Calu3 (cell line): ENCODE measurements around the gene SMYD4. TPM values are rescaled to one million over a fixed set of nuclear protein-coding genes. Genes with fewer than 3 reads are reported as not detected.

ENCODE experiments used
- BruUV-seq: library from RNA; stranded (reverse); fragments of 400-500 nt; replicated peaks from 2 replicates; lab custom pipeline; 2021; lab: Mats Ljungman, UMichigan
- CTCF ChIA-PET: fragments of 300-600 bp; sonication (Branson Sonifier 250); formaldehyde crosslinking; loops from one replicate; lab custom pipeline; 2022; ENCODE audit warnings: antibody characterized with exemption; lab: Charles Lee
- DNase-seq: peaks from one replicate; pipeline ENCODE4 v3.0.0; 2022
- H3K27ac Mint-ChIP-seq: one replicate; pipeline ENCODE4 v1.8.0; 2022; ENCODE audit warnings: mixed read lengths; ENCODE audit not compliant: unreplicated experiment
- H3K27me3 Mint-ChIP-seq: one replicate; pipeline ENCODE4 v1.8.0; 2022; ENCODE audit warnings: mixed read lengths; ENCODE audit not compliant: unreplicated experiment
- H3K36me3 Mint-ChIP-seq: one replicate; pipeline ENCODE4 v1.8.0; 2022; ENCODE audit warnings: mild to moderate bottlenecking, moderate library complexity, mixed read lengths; ENCODE audit not compliant: insufficient read depth, unreplicated experiment
- H3K4me1 Mint-ChIP-seq: one replicate; pipeline ENCODE4 v1.8.0; 2022; ENCODE audit warnings: mild to moderate bottlenecking, low read depth, mixed read lengths; ENCODE audit not compliant: unreplicated experiment
- H3K4me3 Mint-ChIP-seq: one replicate; pipeline ENCODE4 v1.8.0; 2022; ENCODE audit warnings: mild to moderate bottlenecking, low read depth, moderate library complexity, mixed read lengths; ENCODE audit not compliant: unreplicated experiment
- H3K9me3 Mint-ChIP-seq: one replicate; pipeline ENCODE4 v1.8.0; 2022; ENCODE audit warnings: low read depth, mixed read lengths; ENCODE audit not compliant: unreplicated experiment
- intact Hi-C: fragments of 100-400 bp; cut with micrococcal nuclease; formaldehyde crosslinking; loops from one replicate; pipeline ENCODE4 v1.10.0; 2022; ENCODE audit not compliant: unreplicated experiment
- total RNA-seq: library from RNA; stranded (reverse); gene quantifications from 2 replicates; pipeline ENCODE4 v1.2.3, GENCODE V29; 2022
- TF ChIP-seq, protein P1 (sequence below): fragments of 200-600 bp; IDR thresholded peaks from one replicate; pipeline ENCODE4 v1.8.0; 2022; ENCODE audit warnings: antibody characterized with exemption; ENCODE audit not compliant: unreplicated experiment

SMYD4 gene
- total RNA-seq, 1 experiment from 2014 or later: 20.7 TPM

DNA sequence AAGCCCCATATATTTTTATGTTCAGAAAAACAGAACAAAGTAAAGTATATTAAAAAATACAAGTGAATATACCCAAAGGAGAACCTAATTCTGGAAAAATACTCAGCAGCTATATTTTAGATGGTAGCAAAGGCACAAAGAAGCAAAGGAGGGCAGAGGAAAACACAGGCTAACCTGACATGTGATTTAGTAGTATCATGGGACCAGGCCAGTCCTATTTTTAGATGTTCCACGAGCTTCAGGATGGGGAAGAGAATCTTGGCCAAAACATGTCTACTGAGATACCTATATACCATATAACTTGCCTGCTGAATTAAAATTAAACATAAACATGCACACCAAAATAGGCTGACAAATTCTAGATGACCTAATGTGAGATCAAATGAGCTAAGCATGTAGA is 32.9 kb downstream of the SMYD4 start:
- Mint-ChIP-seq H3K4me3 (no peak overlapping the region), H3K27ac (no peak overlapping the region), H3K27me3 (no peaks in the 10 kb centered on the region), H3K36me3 (peaks cover 13% of the 10 kb centered on the region), H3K9me3 (no peaks in the 10 kb centered on the region), H3K4me1 (no peaks in the 10 kb centered on the region)
- CTCF ChIA-PET: no interaction called here
- no peak for DNase-seq
- TF ChIP-seq, protein P1, sequence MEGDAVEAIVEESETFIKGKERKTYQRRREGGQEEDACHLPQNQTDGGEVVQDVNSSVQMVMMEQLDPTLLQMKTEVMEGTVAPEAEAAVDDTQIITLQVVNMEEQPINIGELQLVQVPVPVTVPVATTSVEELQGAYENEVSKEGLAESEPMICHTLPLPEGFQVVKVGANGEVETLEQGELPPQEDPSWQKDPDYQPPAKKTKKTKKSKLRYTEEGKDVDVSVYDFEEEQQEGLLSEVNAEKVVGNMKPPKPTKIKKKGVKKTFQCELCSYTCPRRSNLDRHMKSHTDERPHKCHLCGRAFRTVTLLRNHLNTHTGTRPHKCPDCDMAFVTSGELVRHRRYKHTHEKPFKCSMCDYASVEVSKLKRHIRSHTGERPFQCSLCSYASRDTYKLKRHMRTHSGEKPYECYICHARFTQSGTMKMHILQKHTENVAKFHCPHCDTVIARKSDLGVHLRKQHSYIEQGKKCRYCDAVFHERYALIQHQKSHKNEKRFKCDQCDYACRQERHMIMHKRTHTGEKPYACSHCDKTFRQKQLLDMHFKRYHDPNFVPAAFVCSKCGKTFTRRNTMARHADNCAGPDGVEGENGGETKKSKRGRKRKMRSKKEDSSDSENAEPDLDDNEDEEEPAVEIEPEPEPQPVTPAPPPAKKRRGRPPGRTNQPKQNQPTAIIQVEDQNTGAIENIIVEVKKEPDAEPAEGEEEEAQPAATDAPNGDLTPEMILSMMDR: no peak
- no TSS peak for BruUV-seq
- intact Hi-C loops: no loop called here

DNA sequence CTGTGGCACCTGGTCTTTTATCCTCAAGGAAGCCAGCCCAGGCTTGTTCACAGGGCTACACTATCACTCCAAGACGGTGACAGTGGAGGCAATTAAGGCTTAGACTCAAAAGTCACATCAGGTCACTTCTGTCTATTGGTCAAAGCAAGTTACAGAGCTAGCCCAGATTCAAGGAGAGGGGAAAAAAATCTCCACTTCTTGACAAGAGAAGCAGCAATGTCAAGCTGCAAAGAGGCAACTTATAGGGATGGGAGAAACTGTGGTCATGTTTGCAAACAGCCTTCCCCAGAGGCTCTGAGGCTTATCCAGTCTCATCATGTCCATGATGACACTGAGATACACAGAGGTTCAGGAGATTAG is 36.3 kb downstream of the SMYD4 start:
- Mint-ChIP-seq H3K27ac (no peak overlapping the region), H3K9me3 (no peaks in the 10 kb centered on the region), H3K27me3 (no peaks in the 10 kb centered on the region), H3K4me1 (no peaks in the 10 kb centered on the region), H3K4me3 (no peak overlapping the region), H3K36me3 (peaks cover 6% of the 10 kb centered on the region)
- no TSS peak for BruUV-seq
- CTCF ChIA-PET: interaction anchor here (0.6 to 0.7 kb wide), 2 partner anchors 479 to 1137 kb away, joined by 3 to 10 read pairs; no protein-coding TSS in a partner anchor
- intact Hi-C loops: no loop called here
- no peak for DNase-seq
- TF ChIP-seq, protein P1: no peak

DNA sequence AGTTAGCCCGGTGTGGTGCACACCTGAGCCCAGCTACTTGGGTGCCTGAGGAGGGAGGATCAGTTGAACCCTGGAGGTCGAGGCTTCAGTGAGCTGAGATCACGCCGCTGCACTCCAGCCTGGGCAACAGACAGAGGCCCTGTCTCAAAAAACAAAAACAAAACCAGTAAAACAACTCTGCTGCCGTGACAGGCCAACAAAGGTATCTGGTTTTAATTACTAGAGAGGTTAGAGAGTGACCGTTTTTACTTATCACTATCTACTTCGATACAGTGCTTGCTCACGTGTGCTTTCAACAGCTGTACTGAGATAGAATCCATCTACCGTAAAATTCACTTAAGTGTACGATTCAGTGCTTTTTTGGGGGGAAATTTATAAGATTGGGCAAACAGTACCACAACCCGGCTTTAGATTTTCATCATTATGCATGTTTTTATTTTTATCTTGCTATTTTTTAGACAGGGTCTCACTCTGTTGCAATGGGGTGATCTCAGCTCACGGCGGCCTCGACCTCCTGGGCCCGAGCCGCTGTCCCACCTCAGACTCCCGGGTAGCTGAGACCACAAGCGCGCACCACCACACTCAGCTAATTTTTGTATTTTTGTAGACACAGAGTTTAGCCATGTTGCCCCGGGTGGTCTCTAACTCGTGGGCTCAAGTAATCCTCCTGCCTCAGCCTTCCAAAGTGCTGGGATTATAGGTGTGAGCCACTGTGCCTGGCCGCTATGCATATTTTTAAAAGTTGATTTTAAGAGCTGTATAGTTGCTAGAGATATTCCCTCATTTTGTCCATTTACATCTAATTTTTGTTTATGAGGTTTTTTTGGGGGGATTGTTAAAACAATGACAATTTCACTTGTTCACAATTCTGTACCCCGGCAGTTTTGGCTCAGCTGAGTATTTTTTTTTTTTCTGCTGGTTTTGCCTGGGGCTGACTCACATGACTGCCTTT is 36.9 kb downstream of the SMYD4 start:
- Mint-ChIP-seq H3K4me1 (no peaks in the 10 kb centered on the region), H3K27me3 (no peaks in the 10 kb centered on the region), H3K27ac (no peak overlapping the region), H3K9me3 (no peaks in the 10 kb centered on the region), H3K36me3 (peaks cover 5% of the 10 kb centered on the region), H3K4me3 (no peak overlapping the region)
- intact Hi-C loops: no loop called here
- BruUV-seq: no TSS peak
- CTCF ChIA-PET: interaction anchor here (0.6 kb wide), 1 partner anchor 1138 kb away, joined by 3 read pairs; no protein-coding TSS in a partner anchor
- TF ChIP-seq, protein P1: no peak
- no peak for DNase-seq

DNA sequence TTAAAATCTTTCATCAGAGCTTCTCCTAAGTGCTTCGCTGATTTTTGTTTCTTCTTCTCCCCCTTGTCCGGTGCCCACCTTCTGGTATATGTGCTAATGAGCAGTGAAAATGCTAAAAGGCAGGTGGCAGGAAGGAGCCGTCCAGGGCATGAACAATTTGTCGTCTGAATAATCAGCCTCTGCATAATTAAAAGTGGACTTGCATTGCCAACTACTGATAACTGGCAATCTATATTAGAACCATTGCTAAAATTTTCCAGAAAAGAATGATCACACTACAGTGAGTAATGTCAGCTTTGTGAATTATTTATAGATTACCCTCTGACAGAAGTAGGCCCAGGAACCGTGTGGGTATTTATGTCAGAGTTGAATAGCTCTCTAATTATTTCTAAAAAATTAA is 39.8 kb downstream of the SMYD4 start:
- TF ChIP-seq, protein P1: no peak
- H3K27ac Mint-ChIP-seq: no peak overlapping the region
- H3K9me3 Mint-ChIP-seq: no peaks in the 10 kb centered on the region
- intact Hi-C loops: no loop called here
- peaks cover 8% of the 10 kb centered on the region for H3K4me1 Mint-ChIP-seq
- no peaks in the 10 kb centered on the region for H3K27me3 Mint-ChIP-seq
- no TSS peak for BruUV-seq
- DNase-seq: no peak
- H3K36me3 Mint-ChIP-seq: peaks cover 7% of the 10 kb centered on the region
- CTCF ChIA-PET: no interaction called here
- H3K4me3 Mint-ChIP-seq: no peak overlapping the region
